Myocyte (in vitro differentiated cells): ENCODE data around the gene STXBP3. TPM values are rescaled to one million over a fixed set of nuclear protein-coding genes. Genes with fewer than 3 reads are reported as not detected.
"Not testable (repeated sequence)": the region's sequence is repeated elsewhere in the genome, so short reads cannot be mapped to it uniquely, and the experiment has no call there.

Experiments
- DNase-seq: peaks from one replicate; pipeline ENCODE4 v3.0.0-alpha.2; 2012; ENCODE audit warnings: low read depth
- total RNA-seq: library from RNA; depleted of rRNA; stranded (reverse); fragments of >200 nt; gene quantifications from 2 replicates; pipeline ENCODE4 v1.2.3, GENCODE V29; 2014

Gene STXBP3
- total RNA-seq, 1 donor from 2014 or later = 40.0 TPM

DNA sequence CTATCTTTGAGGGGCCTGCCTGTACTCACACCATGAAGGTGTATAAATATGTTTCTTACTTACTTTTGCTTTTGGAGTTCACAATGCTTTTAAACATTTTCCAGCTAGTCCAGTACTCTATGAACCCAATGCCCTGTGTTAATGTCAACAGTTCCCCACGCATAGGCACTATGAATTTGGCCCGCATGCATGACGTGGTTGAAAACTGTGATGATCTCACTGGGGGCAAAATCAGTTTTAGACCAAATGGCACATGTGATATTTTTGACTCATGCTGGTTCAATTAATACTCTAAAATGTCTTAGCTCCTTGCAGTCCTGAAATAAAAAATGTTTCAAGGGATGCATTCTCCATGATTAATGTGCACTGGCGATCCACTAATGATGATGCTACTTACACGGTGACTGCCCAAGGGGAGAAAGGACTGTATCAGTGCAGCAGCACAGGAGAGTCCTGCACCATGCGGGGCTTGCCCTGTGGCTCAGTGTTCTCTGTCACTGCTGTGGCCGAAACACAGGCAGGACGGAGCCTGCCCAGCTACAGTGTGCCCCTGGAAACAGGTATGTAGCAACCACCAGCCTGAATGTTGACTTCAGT lies 18.0 kb upstream of the STXBP3 start:
- no peak for DNase-seq

DNA sequence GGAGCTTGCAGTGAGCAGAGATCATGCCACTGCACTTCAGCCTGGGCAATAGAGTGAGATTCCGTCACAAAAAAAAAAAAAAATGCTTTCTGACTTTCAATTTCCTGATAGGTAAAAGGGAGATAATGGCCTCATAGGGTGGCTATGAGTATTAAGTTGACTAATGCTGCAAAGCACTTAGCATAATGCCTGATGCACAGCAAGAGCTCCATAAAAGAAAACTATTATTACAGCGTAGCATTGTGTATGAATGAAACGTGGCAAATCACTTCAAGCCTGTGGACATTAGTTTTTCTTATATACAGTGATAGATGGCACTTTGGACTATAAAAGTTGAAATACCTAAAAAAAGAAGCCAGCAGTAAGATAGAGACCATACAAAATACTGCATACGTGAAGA lies 17.0 kb upstream of the STXBP3 start:
- no peak for DNase-seq

DNA sequence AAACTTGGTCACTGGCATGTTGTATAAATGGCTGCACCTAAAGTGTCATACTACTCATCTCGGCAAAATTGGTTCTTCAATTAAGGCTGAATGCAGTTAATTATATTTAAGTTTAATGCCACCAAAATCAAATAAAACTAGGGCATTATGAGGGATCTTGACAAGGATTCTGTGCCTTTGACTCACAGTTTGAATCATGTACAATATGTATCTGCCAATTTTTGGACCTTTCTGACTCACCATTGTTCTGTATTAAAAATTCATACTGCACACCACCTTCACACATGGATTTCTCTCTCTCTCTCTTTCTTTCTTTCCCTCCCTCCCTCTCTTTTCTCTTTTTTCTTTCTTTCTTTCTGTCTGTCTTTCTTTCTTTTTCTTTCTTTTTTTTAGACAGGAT lies 14.1 kb upstream of the STXBP3 start:
- no peak for DNase-seq

DNA sequence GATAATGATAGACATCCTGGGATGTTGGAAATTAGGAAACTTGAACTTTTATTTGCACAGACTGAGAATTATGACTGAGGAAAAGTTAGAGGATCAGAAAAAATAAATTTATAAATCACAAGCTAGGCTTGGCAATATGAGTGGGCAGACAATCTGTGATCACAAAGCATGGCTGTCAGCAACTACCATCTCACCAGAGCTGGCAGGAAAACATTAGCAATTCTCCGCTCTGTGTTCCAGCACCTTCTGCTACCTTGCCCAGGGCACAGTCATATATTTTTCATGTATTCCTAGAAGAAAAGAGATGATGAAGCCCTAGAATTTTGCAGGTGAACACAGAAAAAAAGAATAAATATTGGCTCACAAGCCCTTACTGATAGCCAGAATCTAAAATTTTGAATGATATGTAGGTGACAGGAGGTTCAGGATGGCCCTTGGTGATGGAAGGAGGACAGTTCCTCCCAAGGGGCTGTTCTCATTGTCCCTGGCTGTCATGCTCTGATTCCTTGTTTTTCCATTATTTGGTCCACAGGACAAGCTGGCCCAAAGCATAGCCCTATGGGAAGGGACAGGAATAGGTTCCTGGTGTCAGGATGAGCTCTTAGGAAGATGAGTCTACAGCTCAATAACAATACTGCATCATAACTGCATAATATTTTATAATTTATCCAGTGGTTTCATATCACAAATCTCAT lies 12.2 kb upstream of the STXBP3 start:
- no peak for DNase-seq

DNA sequence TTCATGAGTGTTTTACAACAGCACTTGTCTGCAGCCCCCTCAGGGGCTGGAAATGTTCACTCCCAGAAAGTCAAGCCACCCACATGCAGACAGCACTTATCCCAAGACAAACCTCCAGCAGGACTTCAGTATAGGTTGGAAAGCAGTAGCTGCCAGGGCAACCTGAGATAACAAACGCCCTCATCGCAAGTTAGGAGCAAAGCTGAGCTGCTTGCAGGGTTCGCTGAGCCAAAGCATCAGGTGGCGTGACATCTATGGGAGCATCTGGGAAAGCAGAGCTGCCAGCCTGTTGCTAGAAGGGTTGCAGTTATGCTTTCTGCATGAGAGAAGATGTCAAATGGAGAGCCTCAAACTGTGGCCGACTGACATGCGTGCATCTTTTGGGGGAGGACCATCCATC lies 4.2 kb upstream of the STXBP3 start:
- no peak for DNase-seq

DNA sequence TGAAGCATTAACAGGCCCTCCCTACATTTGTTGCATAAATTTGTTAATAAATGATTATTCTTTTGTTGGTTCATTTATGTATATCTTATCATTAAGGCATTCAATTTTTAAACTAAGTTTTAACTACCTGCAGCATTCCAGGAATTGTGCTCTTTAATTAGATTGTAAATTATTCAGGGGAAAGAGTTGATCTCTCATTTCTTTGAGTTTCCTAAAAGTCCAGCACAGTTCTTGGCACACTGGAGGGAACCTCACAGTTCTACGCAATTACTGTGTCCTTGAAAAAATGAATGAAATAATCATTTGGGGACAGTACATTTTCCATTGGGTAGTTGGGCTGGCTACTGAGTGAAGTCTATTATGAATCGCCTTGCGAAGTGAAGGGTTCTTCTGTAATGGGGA lies 493 bp upstream of the STXBP3 start:
- no peak for DNase-seq

DNA sequence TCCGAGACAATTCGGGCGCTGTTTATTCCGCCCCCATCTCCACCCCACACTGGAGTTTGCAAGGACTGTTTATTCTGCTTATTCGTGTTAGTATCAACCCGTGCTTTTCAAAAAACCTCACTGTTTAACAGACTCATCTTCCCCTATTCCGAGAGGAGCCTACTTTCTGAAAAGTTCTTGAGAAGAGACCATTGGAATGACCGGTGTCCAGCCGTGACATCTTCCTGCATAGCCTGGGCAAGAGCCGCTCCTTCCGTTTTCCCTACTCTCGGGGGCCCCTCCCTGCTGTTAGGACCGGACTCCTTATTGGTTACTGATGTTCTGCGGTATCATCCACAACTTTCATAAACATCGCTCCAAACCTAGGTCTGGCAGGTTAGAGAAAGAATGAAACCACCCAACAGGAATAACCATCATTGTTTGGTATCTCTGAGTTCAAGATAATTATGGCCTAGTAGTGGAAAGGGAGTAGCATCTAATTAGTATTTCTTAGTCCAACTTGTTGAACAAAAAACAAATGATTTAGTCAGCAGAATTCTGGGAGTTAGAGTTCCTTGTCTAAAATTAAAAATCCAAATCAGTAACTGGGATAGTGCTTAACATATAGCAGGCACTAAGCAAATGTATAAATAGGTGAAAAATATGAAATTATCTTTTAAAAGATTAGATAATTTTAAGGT lies 837 bp downstream of the STXBP3 start:
- peak; percentile 85 for DNase-seq

DNA sequence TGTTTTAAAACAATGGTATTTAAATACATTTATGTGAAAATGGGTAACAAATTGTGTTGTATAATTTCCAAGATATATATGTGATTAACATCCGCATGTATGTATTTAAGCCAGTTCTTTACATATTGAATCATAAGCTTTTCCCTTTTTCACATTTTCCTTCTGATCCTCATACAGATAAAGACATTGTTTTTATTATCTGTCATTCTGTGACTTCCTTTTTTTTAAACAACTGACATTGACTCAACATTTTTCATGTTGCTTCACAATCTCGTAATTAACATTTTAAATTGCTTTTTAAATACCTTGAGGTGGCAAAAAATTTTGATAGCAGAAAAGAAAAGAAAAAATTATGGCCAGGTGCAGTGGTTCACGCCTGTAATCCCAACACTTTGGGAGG lies 1.4 kb downstream of the STXBP3 start:
- no peak for DNase-seq

DNA sequence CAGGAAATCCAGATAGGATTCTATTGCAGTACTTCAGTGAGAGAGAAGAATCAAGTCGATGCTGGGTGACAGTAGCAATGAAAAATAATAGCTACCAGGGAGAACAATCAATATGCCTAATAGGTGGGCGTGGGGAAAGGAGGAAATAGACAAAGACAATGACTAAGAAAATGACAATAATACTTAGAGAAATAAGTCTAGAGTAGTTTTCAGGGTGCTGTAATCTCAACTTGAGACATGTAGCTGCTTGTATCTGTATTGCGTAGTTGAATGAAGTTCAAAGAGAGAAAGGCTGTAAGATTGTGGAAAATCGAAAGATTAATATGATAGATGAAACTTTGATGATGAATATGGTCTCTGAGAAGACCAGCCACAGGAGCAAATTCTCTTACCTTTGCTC lies 2.6 kb downstream of the STXBP3 start:
- no peak for DNase-seq

DNA sequence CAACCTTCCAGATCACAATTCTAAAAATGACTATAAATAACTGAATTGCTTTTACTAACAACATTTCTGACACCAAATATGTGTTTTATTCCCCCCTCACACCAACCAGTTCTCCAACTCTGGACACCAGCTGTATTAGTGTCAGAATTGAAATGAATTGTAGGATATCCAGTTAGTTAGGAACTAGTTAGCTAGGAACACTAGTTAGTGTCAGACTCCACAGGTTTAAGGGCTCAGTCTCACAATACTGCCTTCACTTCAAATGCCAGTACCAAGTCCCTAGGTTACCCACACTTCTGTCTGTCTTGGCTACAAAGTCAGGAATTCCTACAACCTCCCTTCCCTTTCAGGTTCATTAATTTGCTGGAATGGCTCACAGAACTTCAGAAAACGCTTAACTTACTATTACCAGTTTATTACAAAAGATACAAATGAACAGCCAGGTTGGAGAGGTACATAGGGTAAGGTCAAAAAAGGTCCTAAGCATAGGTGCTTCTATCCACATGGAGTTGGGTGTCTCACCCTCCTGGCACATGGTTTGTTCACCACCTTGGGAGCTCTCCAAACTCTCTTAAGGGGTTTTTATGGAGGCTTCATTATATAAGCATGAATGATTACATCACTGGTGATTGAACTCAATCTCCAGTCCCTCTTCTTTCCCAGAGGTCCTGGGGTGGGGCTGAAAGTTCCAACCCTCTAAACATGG lies 4.2 kb downstream of the STXBP3 start:
- DNase-seq = no peak

DNA sequence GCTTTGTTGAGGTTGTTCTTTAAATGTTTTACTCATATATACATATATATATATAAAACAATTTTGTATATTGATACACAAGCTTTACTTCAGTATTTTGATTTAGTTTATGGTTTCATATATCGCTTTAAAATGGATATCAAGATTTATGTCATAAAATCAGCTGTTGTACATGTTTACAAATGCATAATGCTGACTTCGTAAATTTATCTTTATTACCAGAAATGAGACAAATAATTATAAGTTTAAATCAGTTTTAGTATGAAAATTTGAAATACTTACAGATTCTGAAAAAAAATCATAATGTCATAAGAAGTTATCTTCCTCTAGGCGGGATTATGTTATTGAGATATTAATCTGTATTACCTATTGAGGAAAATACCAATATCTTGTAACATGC lies 6.9 kb downstream of the STXBP3 start:
- DNase-seq = no peak

DNA sequence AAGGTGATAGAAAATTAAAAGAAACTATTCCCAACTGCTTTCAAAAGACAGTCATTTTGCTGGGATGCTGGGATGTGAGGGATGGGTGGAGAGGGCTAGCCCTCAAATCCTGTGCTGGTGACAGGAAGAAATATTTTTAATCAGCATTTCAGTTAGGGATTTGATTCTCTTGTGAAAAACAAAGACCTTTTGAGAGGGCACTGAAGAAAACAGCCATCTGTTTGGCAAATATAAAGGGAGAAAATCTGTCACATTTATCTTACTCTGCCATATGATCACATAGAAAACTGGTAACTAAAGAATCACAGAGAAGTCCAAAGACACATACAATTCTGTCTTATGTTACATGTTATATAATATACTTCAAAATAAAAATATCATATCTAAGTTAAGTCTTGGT lies 12.3 kb downstream of the STXBP3 start:
- no peak for DNase-seq

DNA sequence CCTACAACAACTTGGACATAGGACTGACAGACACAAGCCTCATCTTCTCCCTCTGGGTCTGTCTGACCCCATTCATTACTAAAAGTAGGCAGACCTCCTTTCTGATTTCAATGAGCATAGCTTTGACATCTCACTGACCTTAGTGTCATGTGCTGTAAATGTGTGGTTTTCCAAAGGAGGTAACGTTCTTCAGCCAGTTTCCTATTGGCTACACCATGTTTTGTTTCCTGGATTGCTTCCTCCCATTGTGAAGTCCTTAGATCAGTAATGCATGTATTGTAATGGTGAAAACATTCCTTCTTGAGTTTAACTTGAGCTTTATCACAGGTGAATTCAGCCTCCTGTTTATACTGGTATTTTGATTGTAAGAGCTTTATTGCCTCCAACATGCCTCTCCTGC lies 20.6 kb downstream of the STXBP3 start:
- no peak for DNase-seq

DNA sequence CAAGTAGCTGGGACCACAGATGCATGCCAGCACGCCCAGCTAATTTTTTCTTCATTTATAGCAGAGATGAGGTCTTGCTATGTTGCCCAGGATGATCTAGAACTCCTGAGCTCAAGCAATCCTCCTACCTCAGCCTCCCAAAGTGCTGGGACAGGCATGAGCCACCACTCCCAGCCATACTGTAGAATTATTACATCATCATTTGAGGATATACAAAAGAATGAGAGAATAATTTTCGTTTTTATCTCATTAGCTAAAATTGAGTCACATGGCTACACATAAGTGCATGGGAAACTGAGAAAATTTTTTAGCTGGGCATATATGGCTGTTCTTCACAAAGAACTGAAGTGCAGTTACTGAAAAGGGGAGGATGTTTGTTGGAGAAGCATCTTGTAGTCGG lies 21.2 kb downstream of the STXBP3 start:
- no peak for DNase-seq

DNA sequence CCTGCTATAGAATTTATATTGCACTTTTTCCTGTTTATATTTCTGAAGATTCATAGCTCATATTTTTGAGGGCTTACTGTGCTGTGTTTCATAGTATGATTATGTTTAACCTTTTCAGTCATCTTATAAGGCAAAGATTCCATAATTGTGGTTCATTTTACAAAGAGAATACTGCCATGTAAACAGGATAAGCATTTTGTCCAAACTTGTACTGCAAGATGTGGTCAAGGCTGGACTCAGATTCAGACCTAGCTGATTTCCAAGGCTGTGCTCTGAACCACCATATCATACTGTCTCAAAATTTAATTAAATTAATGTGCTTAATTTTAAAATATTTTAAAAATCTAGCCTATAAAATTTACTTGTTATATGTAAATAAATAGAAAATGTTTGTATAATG lies 31.4 kb downstream of the STXBP3 start:
- DNase-seq = no peak

DNA sequence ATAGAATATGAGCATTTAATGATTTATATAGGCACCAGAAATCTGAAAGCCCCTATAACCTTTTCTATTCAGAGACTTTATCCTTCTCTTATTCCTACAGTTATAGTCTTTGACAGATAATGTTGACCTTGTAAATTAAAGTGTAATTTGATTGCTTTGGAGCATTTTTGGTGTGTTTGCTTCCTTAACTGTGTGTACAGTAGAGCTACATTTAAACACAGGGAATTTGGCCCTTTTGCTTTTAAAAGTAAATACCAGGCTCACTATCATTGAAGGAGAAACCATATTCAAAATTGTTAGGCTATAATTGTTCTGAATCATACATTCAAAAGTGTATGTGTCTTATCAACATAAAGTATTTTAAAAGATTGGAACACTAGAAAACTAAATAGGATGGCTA lies 33.0 kb downstream of the STXBP3 start:
- DNase-seq = no peak

DNA sequence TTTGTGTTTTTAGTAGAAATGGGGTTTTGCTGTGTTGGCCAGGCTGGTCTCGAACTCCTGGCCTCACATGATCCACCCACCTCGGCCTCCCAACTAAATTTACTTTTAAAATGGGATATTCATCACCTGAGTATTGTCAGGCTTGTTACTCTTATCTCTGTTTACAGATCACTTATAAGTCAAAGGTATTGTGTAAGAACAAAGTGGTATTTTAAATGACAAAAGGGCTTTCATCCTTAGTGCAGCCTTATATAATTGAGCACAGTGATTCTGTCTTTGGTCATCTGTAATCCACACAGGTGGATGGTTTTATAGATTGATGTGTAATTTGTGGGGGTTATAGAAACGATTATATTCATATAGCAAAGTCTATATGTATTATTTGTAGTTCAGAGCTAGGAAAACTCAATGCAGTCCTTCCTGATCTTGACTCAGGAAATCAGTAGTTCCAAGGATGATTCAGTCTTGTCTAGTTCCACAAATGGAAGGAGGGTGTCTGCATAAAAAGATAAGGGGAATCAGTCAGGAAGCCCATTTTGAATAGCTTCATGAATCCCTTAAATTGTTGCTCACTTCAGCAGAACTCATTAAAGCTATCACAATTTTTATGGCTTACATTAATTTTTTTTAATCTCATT lies 34.6 kb downstream of the STXBP3 start:
- no peak for DNase-seq

DNA sequence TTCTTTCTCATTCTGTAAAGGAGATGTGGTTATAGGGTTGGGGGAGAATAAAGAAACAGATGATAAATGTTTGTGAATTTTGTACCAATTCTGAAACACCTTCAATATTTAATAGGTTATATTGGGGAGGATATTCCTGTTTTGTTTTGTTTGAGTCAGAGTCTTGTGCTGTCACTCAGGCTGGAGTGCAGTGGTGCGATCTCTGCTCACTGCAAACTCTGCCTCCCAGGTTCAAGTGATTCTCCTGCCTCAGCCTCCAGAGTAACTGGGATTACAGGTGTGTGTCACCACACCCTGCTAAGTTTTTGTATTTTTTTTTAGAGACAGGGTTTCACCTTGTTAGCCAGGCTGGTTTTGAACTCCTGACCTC lies 35.1 kb downstream of the STXBP3 start:
- DNase-seq = not testable (repeated sequence)

DNA sequence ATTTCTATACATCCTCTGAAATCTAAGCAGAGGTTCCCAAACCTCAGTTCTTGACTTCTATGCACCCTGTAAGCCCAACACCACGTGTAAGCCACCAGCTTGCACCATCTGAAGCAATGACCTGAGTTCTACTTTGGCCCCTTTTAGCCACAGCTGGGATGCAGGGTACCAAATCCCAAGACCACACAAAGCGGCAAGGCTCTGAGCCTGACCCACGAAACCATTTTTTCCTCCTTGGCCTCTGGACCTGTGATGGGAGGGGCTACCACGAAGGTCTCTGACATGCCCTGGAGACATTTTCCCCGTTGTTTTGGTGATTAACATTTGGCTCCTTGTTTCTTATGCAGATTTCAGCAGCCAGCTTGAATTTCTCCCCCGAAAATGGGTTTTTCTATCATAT lies 38.8 kb downstream of the STXBP3 start:
- DNase-seq = no peak

DNA sequence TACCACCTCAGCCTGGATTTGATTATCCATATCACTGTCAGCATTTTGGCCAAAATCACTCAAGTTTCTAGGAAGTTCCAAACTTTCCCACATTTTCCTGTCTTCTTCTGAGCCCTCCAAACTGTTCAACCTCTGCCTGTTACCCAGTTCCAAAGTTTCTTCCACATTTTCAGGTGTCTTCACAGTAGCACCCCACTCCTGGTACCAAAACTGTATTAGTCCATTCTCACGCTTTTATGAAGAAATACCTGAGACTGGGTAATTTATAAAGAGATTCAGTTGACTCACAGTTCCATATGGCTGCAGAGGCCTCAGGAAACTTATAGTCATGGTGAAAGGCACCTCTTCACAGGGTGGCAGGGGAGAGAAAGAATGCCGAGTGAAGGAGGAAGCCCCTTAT lies 39.4 kb downstream of the STXBP3 start:
- DNase-seq = no peak

DNA sequence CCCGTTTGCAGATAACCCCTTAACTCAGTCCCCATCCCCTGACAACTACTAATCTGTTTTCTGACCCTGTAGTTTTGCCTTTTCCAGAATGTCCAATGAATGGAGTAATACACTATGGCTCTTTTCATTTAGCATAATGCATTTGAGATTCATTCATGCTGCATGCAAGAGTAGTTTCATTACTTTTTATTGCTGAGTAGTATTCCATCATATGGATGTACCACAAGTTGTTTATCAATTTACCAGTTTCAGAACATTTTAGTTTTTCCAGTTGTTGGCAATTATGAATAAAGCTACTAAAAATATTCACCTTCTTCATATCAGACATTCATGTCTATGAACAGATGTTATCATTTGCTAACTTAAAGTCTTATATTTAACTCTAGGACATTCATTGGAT lies 45.3 kb downstream of the STXBP3 start:
- no peak for DNase-seq

DNA sequence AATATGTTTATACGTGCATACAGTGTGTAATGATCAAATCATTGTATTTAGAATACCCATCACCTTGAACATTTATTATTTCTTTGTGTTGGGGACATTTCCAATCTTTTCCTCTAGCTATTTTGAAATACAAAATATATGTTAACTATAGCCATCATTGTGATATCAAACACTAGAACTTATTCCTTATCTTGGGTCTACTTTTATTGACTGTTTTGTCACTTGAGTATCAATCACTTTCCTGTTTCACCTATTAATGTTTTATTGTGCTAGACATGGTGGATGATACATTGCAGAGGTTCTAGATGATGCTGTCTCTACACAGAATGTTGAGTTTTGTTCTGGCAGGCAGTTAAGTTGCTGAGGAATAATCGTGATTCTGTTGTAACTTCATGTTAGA lies 45.9 kb downstream of the STXBP3 start:
- DNase-seq = no peak
